ENCODE data around the gene ANXA8.

- TF ChIP-seq CTCF (conservative IDR thresholded peaks at IDR 0.05; ENCODE audit: low read length) (no peak), EZH2phosphoT487 (IDR thresholded peaks at IDR 0.05; ENCODE audit: borderline replicate concordance, low read depth, low read length) (no peak)
Observed at GRCh38 chr10:47457826-47458225, 26.1 kb downstream of the ANXA8 start.

Measured in OCI-LY7 (cell line).